K562 (cell line): ENCODE measurements around the gene ANO4. TPM values are rescaled to one million over a fixed set of nuclear protein-coding genes. Genes with fewer than 3 reads are reported as not detected.

Experiments
- ATAC-seq: fragments of 200-7000 bp; cut with Tn5 transposase; 3 replicates; pipeline ENCODE4 v1.9.1; 2020; ENCODE audit warnings: moderate library complexity
- BruUV-seq: library from RNA; stranded (reverse); fragments of 400-500 nt; replicated peaks from 2 replicates; lab custom pipeline; 2021; lab: Mats Ljungman, UMichigan
- CTCF ChIA-PET: fragments of 300-600 bp; formaldehyde crosslinking; extraction: SDS; loops from one replicate; lab custom pipeline; 2021; ENCODE audit warnings: low intra/inter-chr PET ratio; lab: Yijun Ruan, JAX
- POLR2A ChIA-PET: fragments of 300-600, 350-650 bp; sonication (Branson Sonifier 250); formaldehyde crosslinking; extraction: SDS; loops from one replicate; lab custom pipeline; 2021; ENCODE audit warnings: antibody characterized with exemption, inconsistent platforms; lab: Yijun Ruan, JAX
- DNase-seq, 4 experiments: peaks; one replicate each; pipeline versions ENCODE4 v3.0.0 to v3.0.0-alpha.2; 2011 to 2018; ENCODE audit warnings: low spot score in 3 of 4, mixed read lengths in 3 of 4; ENCODE audit errors: extremely low read depth in 1 of 4
- FAIRE-seq: peaks from 2 replicates; lab custom pipeline; 2011; peaks lifted over from hg19 to GRCh38; lab: Jason Lieb, UNC
- H2AFZ ChIP-seq: 2 replicates; pipeline ENCODE4 v1.6.0; 2011; ENCODE audit warnings: low read depth, low read length, control low read depth, inconsistent platforms
- H3K27ac ChIP-seq: fragments of 200-600 bp; 3 replicates; pipeline ENCODE4 v1.8.0; 2011; ENCODE audit warnings: low read depth, mild to moderate bottlenecking, control low read depth, inconsistent platforms, low read length, moderate library complexity, mixed read lengths; ENCODE audit errors: extremely low read depth
- H3K27me3 ChIP-seq, 2 experiments: fragments of 300-600 bp in 1 of 2; 2 replicates in 1 of 2; 3 replicates in 1 of 2; pipeline versions ENCODE4 v1.6.0 to v1.8.0; 2011; ENCODE audit warnings: inconsistent platforms in 2 of 2, low read length in 2 of 2, mild to moderate bottlenecking in 1 of 2, mixed read lengths in 1 of 2, moderate library complexity in 1 of 2; ENCODE audit not compliant: control insufficient read depth in 2 of 2, insufficient read depth in 2 of 2
- H3K36me3 ChIP-seq: fragments of 300-600 bp; 3 replicates; pipeline ENCODE4 v1.8.0; 2011; ENCODE audit warnings: mild to moderate bottlenecking, low read length, inconsistent platforms; ENCODE audit not compliant: control insufficient read depth, insufficient read depth
- H3K4me1 ChIP-seq, 2 experiments: fragments of 200-600 bp in 1 of 2; replicated peaks in 1 of 2; 2 replicates in 1 of 2; 3 replicates in 1 of 2; pipeline versions ENCODE4 v1.5.1 to v1.8.0; 2011; ENCODE audit warnings: inconsistent platforms in 2 of 2, low read length in 2 of 2, mild to moderate bottlenecking in 1 of 2, mixed read lengths in 1 of 2, moderate library complexity in 1 of 2; ENCODE audit not compliant: control insufficient read depth in 2 of 2, insufficient read depth in 2 of 2
- H3K4me2 ChIP-seq: 2 replicates; pipeline ENCODE4 v1.6.1; 2011; ENCODE audit warnings: low read length, control low read depth, inconsistent platforms, mixed read lengths; ENCODE audit not compliant: insufficient read depth
- H3K4me3 ChIP-seq: fragments of 200-600 bp; sonication (generic), shearing (Covaris generic); 2 replicates; pipeline ENCODE4 v1.5.1; 2016; ENCODE audit warnings: control low read depth, inconsistent platforms
- H3K79me2 ChIP-seq: fragments of 200-600 bp; 3 replicates; pipeline ENCODE4 v1.8.0; 2011; ENCODE audit warnings: low read length, inconsistent platforms; ENCODE audit not compliant: control insufficient read depth, insufficient read depth
- H3K9ac ChIP-seq, 2 experiments: 2 replicates each; pipeline versions ENCODE4 v1.6.0 to v1.6.1; 2011; ENCODE audit warnings: low read depth in 2 of 2, low read length in 2 of 2, control low read depth in 1 of 2, inconsistent platforms in 1 of 2, mild to moderate bottlenecking in 1 of 2, mixed read lengths in 1 of 2; ENCODE audit not compliant: insufficient read depth in 1 of 2
- H3K9me1 ChIP-seq: one replicate; pipeline ENCODE4 v1.6.0; 2011; ENCODE audit warnings: inconsistent platforms, mild to moderate bottlenecking, low read length, moderate library complexity; ENCODE audit not compliant: control insufficient read depth, insufficient read depth
- H3K9me3 ChIP-seq: replicated peaks from 2 replicates; pipeline ENCODE4 v1.5.1; 2011; ENCODE audit warnings: low read depth, low read length, inconsistent platforms; ENCODE audit not compliant: control insufficient read depth, insufficient read depth
- H4K20me1 ChIP-seq: replicated peaks from 2 replicates; pipeline ENCODE4 v1.6.1; 2011; ENCODE audit warnings: low read length, inconsistent platforms, mixed read lengths; ENCODE audit not compliant: control insufficient read depth, insufficient read depth
- BRD4 ChIP-seq: fragments of 200-600 bp; sonication (generic); IDR thresholded peaks from 2 replicates; pipeline ENCODE4 v1.6.1; 2017; ENCODE audit warnings: inconsistent platforms
- CEBPG ChIP-seq, 3 experiments: fragments of 200-800 bp in 1 of 3; sonication (Bioruptor generic) in 1 of 3; sonication (generic) in 1 of 3; formaldehyde crosslinking in 1 of 3; IDR thresholded peaks in 2 of 3; conservative IDR thresholded peaks in 1 of 3; 2 replicates each; pipeline versions ENCODE4 v1.6.1 to v1.8.0; 2016 to 2022; ENCODE audit warnings: missing compliant biosample characterization in 2 of 3, missing genetic modification characterization in 2 of 3, mild to moderate bottlenecking in 1 of 3, missing genetic modification reagents in 1 of 3
- E2F8 ChIP-seq: fragments of 450-650 bp; IDR thresholded peaks from 2 replicates; pipeline ENCODE4 v1.7.1; 2018; ENCODE audit warnings: mild to moderate bottlenecking, low read depth; ENCODE audit not compliant: partially characterized antibody
- ETV1 ChIP-seq: fragments of 450-650 bp; conservative IDR thresholded peaks from 2 replicates; pipeline ENCODE4 v1.6.1; 2016; ENCODE audit warnings: missing genetic modification characterization, control low read depth, low read depth, missing compliant biosample characterization
- FOXK2 ChIP-seq, 2 experiments: fragments of 450-650 bp; IDR thresholded peaks in 1 of 2; conservative IDR thresholded peaks in 1 of 2; 2 replicates each; pipeline ENCODE4 v1.6.1; 2016; ENCODE audit warnings: low read depth in 2 of 2, mild to moderate bottlenecking in 1 of 2
- NCOR1 ChIP-seq: fragments of 450-650 bp; IDR thresholded peaks from 2 replicates; pipeline ENCODE4 v1.6.1; 2016; ENCODE audit warnings: mild to moderate bottlenecking, moderate library complexity
- RNF219 ChIP-seq: fragments of 250-450 bp; sonication (Bioruptor Pico); IDR thresholded peaks from 2 replicates; pipeline ENCODE4 v1.5.0; 2022; ENCODE audit warnings: mild to moderate bottlenecking
- ZNF24 ChIP-seq: fragments of 450-650 bp; IDR thresholded peaks from 2 replicates; pipeline ENCODE4 v1.6.1; 2016
- ZNF3 ChIP-seq: fragments of 250-450 bp; sonication (Bioruptor Pico); IDR thresholded peaks from 2 replicates; pipeline ENCODE4 v1.5.0; 2021; ENCODE audit warnings: mild to moderate bottlenecking, moderate library complexity
- ZNF699 ChIP-seq: fragments of 250-450 bp; sonication (Bioruptor Pico); IDR thresholded peaks from 2 replicates; pipeline ENCODE4 v1.8.0; 2021; ENCODE audit warnings: mild to moderate bottlenecking, moderate library complexity; ENCODE audit not compliant: insufficient replicate concordance
- ZNF785 ChIP-seq: fragments of 250-450 bp; sonication (Bioruptor Pico); IDR thresholded peaks from 2 replicates; pipeline ENCODE4 v1.4.0; 2020; ENCODE audit warnings: mild to moderate bottlenecking
- WGBS: fragments of 100-300 bp; shearing (Covaris generic); methylation state at CpG from one replicate; pipeline ENCODE4 v1.1.6; 2016; ENCODE audit warnings: low coverage, mixed read lengths; ENCODE audit not compliant: insufficient coverage; ENCODE audit errors: missing lambda C conversion rate; 5-methylcytosine and 5-hydroxymethylcytosine counted together
- in situ Hi-C: fragments of 300-500 bp; cut with MboI; formaldehyde crosslinking; loops from 4 replicates; pipeline ENCODE4 v1.15.0; 2018; ENCODE audit warnings: inconsistent platforms, mixed read lengths
- intact Hi-C: fragments of 100-400 bp; cut with micrococcal nuclease; formaldehyde crosslinking; loops from 2 replicates; pipeline ENCODE4 v1.14.2; 2022
- polyA plus RNA-seq, 8 experiments: library from polyadenylated mRNA; depleted of rRNA in 4 of 8; stranded (reverse) in 5 of 8; unstranded in 3 of 8; fragments of >200 nt; fragmentation: Nextera tagmentation in 2 of 8; fragmentation: Illumina TruSeq in 1 of 8; extraction: Ambion mirVana in 2 of 8; extraction: Trizol in 1 of 8; gene quantifications; 2 replicates each; pipeline versions ENCODE4 v1.2.1 to v1.2.3, GENCODE V29; 2011 to 2014; ENCODE audit warnings: inconsistent platforms in 1 of 8, missing spikeins in 1 of 8
- total RNA-seq, 7 experiments: library from RNA; depleted of rRNA in 6 of 7; stranded (reverse); fragments of >200 nt in 6 of 7; fragmentation: Illumina TruSeq in 2 of 7; extraction: Trizol in 2 of 7; gene quantifications; 2 replicates each; pipeline versions ENCODE4 v1.2.1 to v1.2.3, GENCODE V29; 2011 to 2021; ENCODE audit warnings: low replicate concordance in 1 of 7

ANO4 gene
- total and polyA plus RNA-seq, 9 of the 15 experiments (the other 6 are each of a cell fraction or from before 2014, with no cell fraction given): not detected

- Histone ChIP-seq H3K27me3 (no peaks in the 10 kb centered on the region), H3K4me3 (no peak overlapping the region), H2AFZ (no peak overlapping the region), H3K9ac (no peak overlapping the region), H3K79me2 (no peaks in the 10 kb centered on the region), H3K27ac (no peak overlapping the region), H3K9me1 (no peaks in the 10 kb centered on the region), H4K20me1 (no peaks in the 10 kb centered on the region), H3K36me3 (no peaks in the 10 kb centered on the region), H3K4me1 (no peaks in the 10 kb centered on the region), H3K9me3 (no peaks in the 10 kb centered on the region), H3K4me2 (no peak overlapping the region)
- intact Hi-C loops: no loop called here
- in situ Hi-C loops: no loop called here
- DNase-seq: no peak
- FAIRE-seq: no peak
- TF ChIP-seq ZNF785 (CRISPR knock-in tag) (no peak), CEBPG (CRISPR knock-in tag; IDR thresholded peaks at IDR 0.05) (no peak), CEBPG (tag; conservative IDR thresholded peaks at IDR 0.05 in 1 of 2, IDR thresholded peaks at IDR 0.05 in 1 of 2) (no peak), ZNF24 (no peak), NCOR1 (no peak), BRD4 (no peak)
- BruUV-seq: no TSS peak
- ChIA-PET CTCF (no interaction called here), POLR2A (no interaction called here)
- no peak for ATAC-seq
- whole genome bisulfite sequencing: 0% methylated on average over 2 of the region's 2 CpGs
Measured at GRCh38 chr12:100953677-100954076, 159.1 kb downstream of the ANO4 start.

- H3K27me3 ChIP-seq: no peaks in the 10 kb centered on the region
- H4K20me1 ChIP-seq: no peaks in the 10 kb centered on the region
- DNase-seq (no peak), ATAC-seq (no peak), FAIRE-seq (no peak)
- in situ Hi-C loops: no loop called here
- BruUV-seq: no TSS peak
- ChIA-PET CTCF (no interaction called here), POLR2A (no interaction called here)
- no peaks in the 10 kb centered on the region for H3K79me2 ChIP-seq
- H3K9me3 ChIP-seq: no peaks in the 10 kb centered on the region
- whole genome bisulfite sequencing: 0% methylated on average over 3 of the region's 3 CpGs
- H2AFZ ChIP-seq: no peak overlapping the region
- H3K36me3 ChIP-seq: no peaks in the 10 kb centered on the region
- no peaks in the 10 kb centered on the region for H3K4me1 ChIP-seq
- intact Hi-C loops: no loop called here
- H3K27ac ChIP-seq: no peak overlapping the region
- no peaks in the 10 kb centered on the region for H3K9me1 ChIP-seq
- H3K4me3 ChIP-seq: no peak overlapping the region
- no peak for TF ChIP-seq ETV1 (tag)
- no peak for TF ChIP-seq FOXK2 (conservative IDR thresholded peaks at IDR 0.05 in 1 of 2, IDR thresholded peaks at IDR 0.05 in 1 of 2; ENCODE audit: low read depth in 2 of 2)
- TF ChIP-seq ZNF3 (CRISPR knock-in tag): no peak
- TF ChIP-seq E2F8: no peak
- TF ChIP-seq RNF219 (CRISPR knock-in tag): no peak
- no peak for TF ChIP-seq ZNF699
- no peak overlapping the region for H3K4me2 ChIP-seq
- no peak overlapping the region for H3K9ac ChIP-seq
Measured at GRCh38 chr12:100954118-100954517, 159.5 kb downstream of the ANO4 start.
